B cell (primary cell): ENCODE data around the gene ERC1.

Experiments
- CTCF ChIP-seq: fragments of 200-600 bp; IDR thresholded peaks from one replicate; pipeline ENCODE4 v1.8.0; 2022; ENCODE audit warnings: antibody characterized with exemption, mild to moderate bottlenecking
- EZH2 ChIP-seq: IDR thresholded peaks from 2 replicates; pipeline ENCODE4 v1.6.1; 2012; ENCODE audit warnings: borderline replicate concordance, low read depth, mild to moderate bottlenecking, moderate library complexity, low read length; ENCODE audit not compliant: insufficient read depth, poor library complexity, severe bottlenecking

GRCh38 chr12:1421091-1421846, 430.2 kb downstream of the ERC1 start:
- TF ChIP-seq CTCF (no peak), EZH2 (no peak)
